ENCODE data around the gene PHTF2.
A peak's percentile ranks its signal among the peaks of the same experiment; 100 is the strongest.

DNA sequence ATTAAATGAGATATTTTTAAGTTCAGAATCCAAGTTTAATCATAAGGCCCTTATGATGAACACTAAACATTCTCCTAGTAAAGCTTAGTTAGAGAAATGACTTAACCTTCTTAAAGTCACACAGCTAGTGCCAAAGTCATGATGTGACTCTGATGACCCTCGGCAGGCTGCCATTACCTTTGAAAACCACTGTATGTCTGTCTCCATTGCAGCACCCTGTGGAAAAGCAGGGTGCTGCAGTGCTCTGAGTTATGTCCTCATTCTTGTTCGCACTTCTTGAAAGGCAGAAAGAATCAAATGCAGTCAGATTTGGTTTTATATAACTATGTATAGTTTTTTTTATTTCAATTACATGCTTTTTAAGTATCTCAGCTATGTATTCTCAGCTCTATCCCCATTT lies 105.0 kb downstream of the PHTF2 start:
- TF ChIP-seq, protein P1, sequence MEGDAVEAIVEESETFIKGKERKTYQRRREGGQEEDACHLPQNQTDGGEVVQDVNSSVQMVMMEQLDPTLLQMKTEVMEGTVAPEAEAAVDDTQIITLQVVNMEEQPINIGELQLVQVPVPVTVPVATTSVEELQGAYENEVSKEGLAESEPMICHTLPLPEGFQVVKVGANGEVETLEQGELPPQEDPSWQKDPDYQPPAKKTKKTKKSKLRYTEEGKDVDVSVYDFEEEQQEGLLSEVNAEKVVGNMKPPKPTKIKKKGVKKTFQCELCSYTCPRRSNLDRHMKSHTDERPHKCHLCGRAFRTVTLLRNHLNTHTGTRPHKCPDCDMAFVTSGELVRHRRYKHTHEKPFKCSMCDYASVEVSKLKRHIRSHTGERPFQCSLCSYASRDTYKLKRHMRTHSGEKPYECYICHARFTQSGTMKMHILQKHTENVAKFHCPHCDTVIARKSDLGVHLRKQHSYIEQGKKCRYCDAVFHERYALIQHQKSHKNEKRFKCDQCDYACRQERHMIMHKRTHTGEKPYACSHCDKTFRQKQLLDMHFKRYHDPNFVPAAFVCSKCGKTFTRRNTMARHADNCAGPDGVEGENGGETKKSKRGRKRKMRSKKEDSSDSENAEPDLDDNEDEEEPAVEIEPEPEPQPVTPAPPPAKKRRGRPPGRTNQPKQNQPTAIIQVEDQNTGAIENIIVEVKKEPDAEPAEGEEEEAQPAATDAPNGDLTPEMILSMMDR (optimal IDR thresholded peaks at IDR 0.05 in 1 of 3, IDR thresholded peaks at IDR 0.05 in 1 of 3, conservative IDR thresholded peaks at IDR 0.05 in 1 of 3; ENCODE audit: extremely low read depth in 1 of 3, insufficient read depth in 2 of 3, low read length in 3 of 3), result peak; percentile 33 to 57 (median 43)
- TF ChIP-seq EZH2 (IDR thresholded peaks at IDR 0.05; ENCODE audit: low read length), result no peak
